ENCODE measurements around the gene BFAR. TPM values are rescaled to one million over a fixed set of nuclear protein-coding genes. Genes with fewer than 3 reads are reported as not detected.
"Not testable (repeated sequence)": the region's sequence is repeated elsewhere in the genome, so short reads cannot be mapped to it uniquely, and the experiment has no call there.

BFAR gene
- total RNA-seq, 1 donor from 2014 or later = 67.7 TPM

GRCh38 chr16:14628806-14629611, 3.7 kb upstream of the BFAR start:
- Mint-ChIP-seq H3K27me3 (ENCODE audit: low read depth) (no peaks in the 10 kb centered on the region), H3K36me3 (ENCODE audit: low read depth) (peaks cover 11% of the 10 kb centered on the region), H3K27ac (ENCODE audit: unreplicated experiment) (peak overlapping the region; percentile 93), H3K4me3 (ENCODE audit: unreplicated experiment) (peak overlapping the region; percentile 87), H3K9me3 (ENCODE audit: low read depth) (peaks cover 4% of the 10 kb centered on the region), H3K4me1 (ENCODE audit: low read depth) (peaks cover 24% of the 10 kb centered on the region)
- no peak for DNase-seq (ENCODE audit: low spot score)
- no peak for TF ChIP-seq CTCF (IDR thresholded peaks at IDR 0.05)

GRCh38 chr16:14629612-14629918, 3.2 kb upstream of the BFAR start:
- no peaks in the 10 kb centered on the region for H3K27me3 Mint-ChIP-seq (ENCODE audit: low read depth)
- H3K9me3 Mint-ChIP-seq (ENCODE audit: low read depth) = peaks cover 4% of the 10 kb centered on the region
- no peak for DNase-seq (ENCODE audit: low spot score)
- TF ChIP-seq CTCF (IDR thresholded peaks at IDR 0.05) = no peak
- peak overlapping the region; percentile 93 for H3K27ac Mint-ChIP-seq (ENCODE audit: unreplicated experiment)
- H3K36me3 Mint-ChIP-seq (ENCODE audit: low read depth) = peaks cover 11% of the 10 kb centered on the region
- H3K4me3 Mint-ChIP-seq (ENCODE audit: unreplicated experiment) = peak overlapping the region; percentile 87
- peaks cover 30% of the 10 kb centered on the region for H3K4me1 Mint-ChIP-seq (ENCODE audit: low read depth)

GRCh38 chr16:14629919-14630619, 2.7 kb upstream of the BFAR start, which contains the start of gene PARN:
Gene PARN (minus strand): TSS chr16:14630260. CDS start chr16:14630125, 135 bp downstream.
- TF ChIP-seq CTCF (IDR thresholded peaks at IDR 0.05) = no peak
- Mint-ChIP-seq H3K4me1 (ENCODE audit: low read depth) (peaks cover 35% of the 10 kb centered on the region), H3K27ac (ENCODE audit: unreplicated experiment) (peak within 1 kb of the TSS; percentile 93), H3K9me3 (ENCODE audit: low read depth) (peaks cover 4% of the 10 kb centered on the region), H3K4me3 (ENCODE audit: unreplicated experiment) (peak within 1 kb of the TSS; percentile 87), H3K27me3 (ENCODE audit: low read depth) (no peaks in the 10 kb centered on the region), H3K36me3 (ENCODE audit: low read depth) (peaks cover 9% of the 10 kb centered on the region)
- peak; percentile 98 for DNase-seq (ENCODE audit: low spot score)

GRCh38 chr16:14630620-14631330, 2.0 kb upstream of the BFAR start:
- Mint-ChIP-seq H3K27ac (ENCODE audit: unreplicated experiment) (peak overlapping the region; percentile 93), H3K4me3 (ENCODE audit: unreplicated experiment) (peak overlapping the region; percentile 87), H3K4me1 (ENCODE audit: low read depth) (peaks cover 41% of the 10 kb centered on the region)
- not testable (repeated sequence) for H3K27me3 Mint-ChIP-seq (ENCODE audit: low read depth); DNase-seq (ENCODE audit: low spot score); H3K9me3 Mint-ChIP-seq (ENCODE audit: low read depth); H3K36me3 Mint-ChIP-seq (ENCODE audit: low read depth)

GRCh38 chr16:14634389-14634725, 1.6 kb downstream of the BFAR start:
- TF ChIP-seq CTCF (IDR thresholded peaks at IDR 0.05) = no peak
- peak overlapping the region; percentile 99 for H3K27ac Mint-ChIP-seq (ENCODE audit: unreplicated experiment)
- DNase-seq (ENCODE audit: low spot score) = peak; percentile 42
- H3K9me3 Mint-ChIP-seq (ENCODE audit: low read depth) = peaks cover 4% of the 10 kb centered on the region
- H3K36me3 Mint-ChIP-seq (ENCODE audit: low read depth) = no peaks in the 10 kb centered on the region
- peak overlapping the region; percentile 96 for H3K4me3 Mint-ChIP-seq (ENCODE audit: unreplicated experiment)
- no peaks in the 10 kb centered on the region for H3K27me3 Mint-ChIP-seq (ENCODE audit: low read depth)
- H3K4me1 Mint-ChIP-seq (ENCODE audit: low read depth) = peaks cover 48% of the 10 kb centered on the region
